GM12865 (cell line): ENCODE measurements around the gene TMED3.
A peak's percentile ranks its signal among the peaks of the same experiment; 100 is the strongest.

Source experiments
- DNase-seq: peaks from one replicate; pipeline ENCODE4 v3.0.0; 2010; ENCODE audit warnings: low read depth
- H3K4me3 ChIP-seq: 2 replicates; pipeline ENCODE4 v1.5.1; 2011; ENCODE audit warnings: mild to moderate bottlenecking, low read depth, low read length, control low read depth
- CTCF ChIP-seq: IDR thresholded peaks from 2 replicates; pipeline ENCODE4 v1.5.1; 2011; ENCODE audit warnings: low read length, control low read depth, low read depth, inconsistent platforms; ENCODE audit not compliant: insufficient read depth; ENCODE audit errors: missing control alignments

The TMED3 gene

DNA sequence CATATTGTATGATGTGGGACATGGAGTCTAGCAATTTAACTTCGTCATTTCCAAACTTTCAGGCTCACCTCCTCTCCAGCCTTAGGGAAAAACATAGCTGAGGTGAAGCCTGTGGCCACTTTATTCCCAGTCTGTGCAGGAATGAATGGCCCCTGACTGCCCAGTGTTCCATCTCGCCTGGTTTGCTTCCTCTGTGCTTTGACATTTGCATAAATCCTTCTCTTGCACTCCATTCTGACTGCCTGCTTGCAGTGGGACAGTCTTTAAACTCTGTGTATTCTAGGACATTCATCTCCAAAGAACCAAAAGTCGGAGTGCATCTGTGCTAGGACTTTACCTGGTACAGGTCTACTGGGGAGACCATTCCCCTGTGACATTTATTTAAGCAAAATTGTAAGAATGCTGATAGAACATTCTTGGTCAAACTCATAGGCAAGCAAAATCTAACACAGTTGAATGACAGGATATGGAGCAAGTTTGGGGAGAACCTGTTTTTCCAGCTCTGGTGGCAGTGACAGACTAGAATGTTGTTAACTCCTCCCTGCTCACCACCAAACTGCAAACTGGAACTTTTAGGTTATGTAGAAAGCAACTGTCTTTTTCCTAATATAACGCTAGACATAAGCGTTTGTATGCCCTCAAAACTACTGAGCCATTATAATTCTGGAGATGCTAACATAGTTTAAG is 22.1 kb downstream of the TMED3 start:
- TF ChIP-seq CTCF: no peak
- no peak for DNase-seq
- no peak overlapping the region for H3K4me3 ChIP-seq

- DNase-seq: no peak
- no peak for TF ChIP-seq CTCF
- H3K4me3 ChIP-seq: no peak overlapping the region
Observed at GRCh38 chr15:79337591-79337990, 26.7 kb downstream of the TMED3 start.

- peak; percentile 85 for TF ChIP-seq CTCF
- no peak overlapping the region for H3K4me3 ChIP-seq
- DNase-seq: peak; percentile 51
Observed at GRCh38 chr15:79339588-79340314, 28.8 kb downstream of the TMED3 start.

GRCh38 chr15:79340315-79340602 is 29.3 kb downstream of the TMED3 start:
- DNase-seq: no peak
- no peak overlapping the region for H3K4me3 ChIP-seq
- no peak for TF ChIP-seq CTCF

DNA sequence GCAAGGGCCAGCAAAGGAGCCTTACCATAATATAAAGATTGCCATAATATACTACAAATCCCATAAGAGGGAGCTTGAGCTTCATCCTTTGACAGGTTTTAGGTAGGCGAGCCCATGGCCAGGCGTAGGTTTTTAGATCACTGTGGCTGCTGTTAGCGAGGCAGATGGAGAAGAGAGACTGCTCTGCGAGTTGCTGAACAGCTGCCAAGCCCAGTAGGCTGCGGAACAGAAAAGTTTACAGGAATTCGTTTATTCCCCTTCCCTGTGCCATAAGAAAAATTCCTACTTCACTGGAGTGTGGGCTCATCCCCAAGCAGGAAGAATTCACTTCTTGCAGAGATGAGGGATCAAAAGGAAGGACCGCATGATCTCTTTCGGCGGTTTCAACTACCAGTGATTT is 30.5 kb downstream of the TMED3 start:
- TF ChIP-seq CTCF: no peak
- no peak overlapping the region for H3K4me3 ChIP-seq
- DNase-seq: no peak

- DNase-seq: no peak
- TF ChIP-seq CTCF: no peak
- H3K4me3 ChIP-seq: no peak overlapping the region
Observed at GRCh38 chr15:79349525-79349924, 38.6 kb downstream of the TMED3 start.

- TF ChIP-seq CTCF: no peak
- no peak for DNase-seq
- H3K4me3 ChIP-seq: no peak overlapping the region
Observed at GRCh38 chr15:79352206-79352605, 41.3 kb downstream of the TMED3 start.
